Esophagus squamous epithelium (tissue), 5 donors: ENCODE data around the gene HCRTR2. TPM values are rescaled to one million over a fixed set of nuclear protein-coding genes. Genes with fewer than 3 reads are reported as not detected.
"Not testable (repeated sequence)": the region's sequence is repeated elsewhere in the genome, so short reads cannot be mapped to it uniquely, and the experiment has no call there.

Source experiments
- DNase-seq: peaks from one replicate; lab custom pipeline; 2025; lab: John Stamatoyannopoulos, UW
- H3K27ac ChIP-seq, 4 donors: fragments of 200-600 bp; sonication (generic); one replicate each; pipeline ENCODE4 v1.5.1; 2016 to 2019; ENCODE audit warnings: mild to moderate bottlenecking in 1 of 4
- H3K27me3 ChIP-seq, 4 donors: fragments of 200-600 bp; sonication (generic); 1 replicate in 3 of 4; 2 replicates in 1 of 4; pipeline versions ENCODE4 v1.5.1 to v1.6.0; 2017 to 2021; ENCODE audit warnings: antibody characterized with exemption in 1 of 4
- H3K36me3 ChIP-seq, 3 donors: fragments of 200-600 bp; sonication (generic); one replicate each; pipeline ENCODE4 v1.5.1; 2016 to 2019
- H3K4me1 ChIP-seq, 3 donors: fragments of 200-600 bp; sonication (generic); one replicate each; pipeline ENCODE4 v1.5.1; 2017 to 2019
- H3K4me3 ChIP-seq, 4 donors: fragments of 200-600 bp; sonication (generic); 1 replicate in 3 of 4; 2 replicates in 1 of 4; pipeline ENCODE4 v1.5.1; 2016 to 2019; ENCODE audit warnings: mild to moderate bottlenecking in 2 of 4, moderate library complexity in 1 of 4
- H3K9me3 ChIP-seq, 3 donors: fragments of 200-600 bp; sonication (generic); one replicate each; pipeline ENCODE4 v1.5.1; 2016 to 2019
- CTCF ChIP-seq, 6 experiments: fragments of 450-650 bp in 4 of 6; fragments of 200-600 bp in 2 of 6; sonication (generic) in 2 of 6; IDR thresholded peaks; one replicate each; pipeline ENCODE4 v1.5.1; 2016 to 2019; ENCODE audit warnings: antibody characterized with exemption in 6 of 6, mild to moderate bottlenecking in 4 of 6, moderate library complexity in 4 of 6
- POLR2A ChIP-seq, 4 donors: fragments of 450-650 bp; IDR thresholded peaks; one replicate each; pipeline ENCODE4 v1.6.1; 2017; ENCODE audit warnings: antibody characterized with exemption in 4 of 4, mild to moderate bottlenecking in 4 of 4, moderate library complexity in 3 of 4
- WGBS, 2 donors: methylation state at CpG; one replicate each; pipeline ENCODE4 v1.1.5; 2018; 5-methylcytosine and 5-hydroxymethylcytosine counted together
- intact Hi-C: fragments of 100-400 bp; cut with DNase I; formaldehyde crosslinking; loops from one replicate; pipeline ENCODE4 v1.15.0; 2022
- total RNA-seq, 4 donors: library from RNA; depleted of rRNA; stranded (reverse); fragments of >200 nt; gene quantifications; one replicate each; pipeline ENCODE4 v1.1.0, GENCODE V29; 2016
- donor health status: DM: yes; HTN: yes; CAD: no.

The HCRTR2 gene
- total RNA-seq, 4 donors from 2014 or later = not detected

- no peak for TF ChIP-seq POLR2A (IDR thresholded peaks at IDR 0.05)
- no peak for TF ChIP-seq CTCF (IDR thresholded peaks at IDR 0.05)
- no peak overlapping the region for H3K4me3 ChIP-seq
- no peak overlapping the region for H3K27ac ChIP-seq
- intact Hi-C loops = no loop called here
- H3K27me3 ChIP-seq = no peaks in the 10 kb centered on the region
- no peaks in the 10 kb centered on the region for H3K36me3 ChIP-seq
- no peaks in the 10 kb centered on the region for H3K9me3 ChIP-seq
- 42 to 48% methylated on average over 2 of the region's 2 CpGs for WGBS, 2 donors
- no peaks in the 10 kb centered on the region for H3K4me1 ChIP-seq
- DNase-seq = no peak
Observed at GRCh38 chr6:55212156-55212555, 37.8 kb downstream of the HCRTR2 start.

- intact Hi-C loops = no loop called here
- WGBS, 2 donors = 67 to 69% methylated on average over 3 of the region's 3 CpGs
- TF ChIP-seq CTCF (IDR thresholded peaks at IDR 0.05) (no peak), POLR2A (IDR thresholded peaks at IDR 0.05) (no peak)
Observed at GRCh38 chr6:55220961-55221360, 46.6 kb downstream of the HCRTR2 start.

GRCh38 chr6:55227862-55228261 lies 53.5 kb downstream of the HCRTR2 start:
- no peak for DNase-seq
- Histone ChIP-seq H3K4me1 (no peaks in the 10 kb centered on the region), H3K27me3 (no peaks in the 10 kb centered on the region), H3K9me3 (no peaks in the 10 kb centered on the region), H3K4me3 (no peak overlapping the region), H3K36me3 (no peaks in the 10 kb centered on the region), H3K27ac (no peak overlapping the region)
- 54 to 81% methylated on average over 2 of the region's 2 CpGs for WGBS, 2 donors
- TF ChIP-seq POLR2A (IDR thresholded peaks at IDR 0.05) = no peak
- TF ChIP-seq CTCF (IDR thresholded peaks at IDR 0.05) = no peak
- intact Hi-C loops = no loop called here

More at GRCh38 chr6:55220961-55221360, 46.6 kb downstream of the HCRTR2 start:
- Histone ChIP-seq H3K4me3 (no peak overlapping the region), H3K36me3 (no peaks in the 10 kb centered on the region), H3K27me3 (no peaks in the 10 kb centered on the region), H3K4me1 (no peaks in the 10 kb centered on the region), H3K9me3 (no peaks in the 10 kb centered on the region), H3K27ac (no peak overlapping the region)
- no peak for DNase-seq

GRCh38 chr6:55239099-55239498 lies 64.8 kb downstream of the HCRTR2 start:
- intact Hi-C loops = no loop called here
- TF ChIP-seq POLR2A (IDR thresholded peaks at IDR 0.05) = no peak
- no peak for TF ChIP-seq CTCF (IDR thresholded peaks at IDR 0.05)
- no peak for DNase-seq

GRCh38 chr6:55240975-55241605 lies 66.8 kb downstream of the HCRTR2 start:
- H3K4me3 ChIP-seq, H3K36me3 ChIP-seq, H3K9me3 ChIP-seq, intact Hi-C loops, H3K4me1 ChIP-seq, DNase-seq, H3K27ac ChIP-seq, H3K27me3 ChIP-seq: not testable (repeated sequence)
- WGBS, 2 donors = 28 to 33% methylated on average over 4 to 6 of the region's 6 CpGs
- peak in 5 of 6 experiments; percentile 33 to 63 (median 43) for TF ChIP-seq CTCF (IDR thresholded peaks at IDR 0.05)

More at GRCh38 chr6:55239099-55239498, 64.8 kb downstream of the HCRTR2 start:
- Histone ChIP-seq H3K27ac (no peak overlapping the region), H3K27me3 (no peaks in the 10 kb centered on the region), H3K36me3 (no peaks in the 10 kb centered on the region), H3K4me1 (no peaks in the 10 kb centered on the region), H3K4me3 (no peak overlapping the region), H3K9me3 (no peaks in the 10 kb centered on the region)
- WGBS, 2 donors = 45 to 47% methylated on average over 1 of the region's 1 CpG
